Naive thymus-derived CD8-positive, alpha-beta T cell (primary cell): ENCODE data around the gene SPHK1. TPM values are rescaled to one million over a fixed set of nuclear protein-coding genes. Genes with fewer than 3 reads are reported as not detected.
"Not testable (repeated sequence)": the region's sequence is repeated elsewhere in the genome, so short reads cannot be mapped to it uniquely, and the experiment has no call there.

Experiments
- ATAC-seq, 2 donors: fragments of 150-1000 bp; cut with Tn5 transposase in 1 of 2; sonication (Bioruptor Pico), chemical (Tn5 transposase) in 1 of 2; 1 replicate in 1 of 2; 2 replicates in 1 of 2; pipeline ENCODE4 v1.10.0; 2021; ENCODE audit warnings: mild to moderate bottlenecking in 2 of 2, moderate library complexity in 2 of 2
- POLR2A ChIA-PET: fragments of 350-600 bp; sonication (Branson Sonifier 250); formaldehyde crosslinking; loops from one replicate; lab custom pipeline; 2021; ENCODE audit warnings: antibody characterized with exemption; lab: Charles Lee
- DNase-seq, 10 donors: peaks; one replicate each; pipeline versions ENCODE4 v3.0.0 to v3.0.0-alpha.2; 2020 to 2022
- H3K27ac Mint-ChIP-seq, 10 donors: one replicate each; pipeline ENCODE4 v1.8.0; 2020 to 2022; ENCODE audit warnings: mild to moderate bottlenecking in 10 of 10, mixed read lengths in 10 of 10, moderate library complexity in 4 of 10, inconsistent platforms in 1 of 10
- H3K27me3 Mint-ChIP-seq, 5 donors: one replicate each; pipeline ENCODE4 v1.8.0; 2021 to 2022; ENCODE audit warnings: mixed read lengths in 5 of 5
- H3K36me3 Mint-ChIP-seq, 3 donors: one replicate each; pipeline ENCODE4 v1.8.0; 2020 to 2022; ENCODE audit warnings: mixed read lengths in 3 of 3, mild to moderate bottlenecking in 2 of 3, inconsistent platforms in 1 of 3
- H3K4me1 Mint-ChIP-seq, 4 donors: one replicate each; pipeline ENCODE4 v1.8.0; 2021 to 2022; ENCODE audit warnings: mixed read lengths in 4 of 4
- H3K4me3 Mint-ChIP-seq, 10 donors: one replicate each; pipeline ENCODE4 v1.8.0; 2020 to 2022; ENCODE audit warnings: mild to moderate bottlenecking in 10 of 10, mixed read lengths in 10 of 10, moderate library complexity in 6 of 10, inconsistent platforms in 1 of 10
- H3K9me3 Mint-ChIP-seq, 9 donors: one replicate each; pipeline ENCODE4 v1.8.0; 2020 to 2022; ENCODE audit warnings: mixed read lengths in 9 of 9, mild to moderate bottlenecking in 3 of 9, inconsistent platforms in 1 of 9, moderate library complexity in 1 of 9
- polyA plus RNA-seq, 3 donors: library from polyadenylated mRNA; unstranded; fragments of 300-500 nt; fragmentation: Illumina TruSeq; gene quantifications; one replicate each; pipeline ENCODE4 v1.2.3, GENCODE V29; 2021
- total RNA-seq, 8 experiments: library from RNA in 2 of 8; stranded (reverse) in 2 of 8; gene quantifications; one replicate each; pipeline ENCODE4 v1.2.3 and lab custom pipeline; 2021 to 2026

Gene SPHK1
- total and polyA plus RNA-seq, 5 experiments from 2014 or later, result 0.31 to 0.91 (median 0.61) TPM; not detected in 1

DNA sequence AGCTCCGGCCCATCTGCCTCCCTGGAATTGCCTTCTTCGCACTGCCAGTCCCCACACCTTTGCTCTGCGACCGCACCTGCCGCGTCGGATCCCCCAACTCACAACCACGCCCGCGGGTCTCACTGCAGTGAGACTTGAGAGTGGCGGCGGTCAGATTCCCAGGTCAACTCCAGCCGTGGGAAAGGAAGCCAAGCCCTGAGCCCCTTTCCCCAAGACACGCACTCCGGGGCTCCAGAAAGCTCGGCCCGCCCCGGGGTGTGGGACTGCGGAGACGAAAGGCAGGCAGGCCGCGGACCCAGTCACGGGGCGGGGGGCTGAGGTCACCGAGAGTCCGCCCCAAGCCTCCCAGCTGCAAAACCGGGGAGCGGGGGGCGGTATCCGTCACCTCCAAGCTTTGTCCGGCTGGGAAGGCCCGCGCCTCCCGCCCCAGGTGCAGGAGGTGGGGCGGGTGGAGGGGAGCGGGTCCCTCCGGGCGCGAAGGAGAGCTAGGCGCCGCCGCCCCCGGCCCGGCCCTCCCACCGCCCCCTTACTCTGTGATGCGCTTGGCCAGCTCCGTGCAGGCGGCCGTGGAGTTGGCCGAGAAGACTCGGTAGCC lies 31.3 kb upstream of the SPHK1 start:
- Mint-ChIP-seq H3K27me3 (no peaks in the 10 kb centered on the region), H3K4me3 (peak overlapping the region; percentile 85 to 100 (median 97)), H3K36me3 (peaks cover 0 to 2% (median 0%) of the 10 kb centered on the region in 3 donors), H3K27ac (peak overlapping the region in 9 of 10 donors; percentile 75 to 99 (median 87)), H3K4me1 (peaks cover 8 to 29% (median 23%) of the 10 kb centered on the region in 4 donors), H3K9me3 (no peaks in the 10 kb centered on the region)
- DNase-seq (peak in 5 of 10 donors; percentile 5 to 16 (median 9)), ATAC-seq (peak; percentile 1 to 3)
- POLR2A ChIA-PET, result interaction anchor here (0.6 to 3.0 kb wide), 22 partner anchors 10 to 842 kb away, joined by 3 to 39 read pairs (median 4); partner anchors contain the start of genes EXOC7, JMJD6, METTL23 and SPHK1

DNA sequence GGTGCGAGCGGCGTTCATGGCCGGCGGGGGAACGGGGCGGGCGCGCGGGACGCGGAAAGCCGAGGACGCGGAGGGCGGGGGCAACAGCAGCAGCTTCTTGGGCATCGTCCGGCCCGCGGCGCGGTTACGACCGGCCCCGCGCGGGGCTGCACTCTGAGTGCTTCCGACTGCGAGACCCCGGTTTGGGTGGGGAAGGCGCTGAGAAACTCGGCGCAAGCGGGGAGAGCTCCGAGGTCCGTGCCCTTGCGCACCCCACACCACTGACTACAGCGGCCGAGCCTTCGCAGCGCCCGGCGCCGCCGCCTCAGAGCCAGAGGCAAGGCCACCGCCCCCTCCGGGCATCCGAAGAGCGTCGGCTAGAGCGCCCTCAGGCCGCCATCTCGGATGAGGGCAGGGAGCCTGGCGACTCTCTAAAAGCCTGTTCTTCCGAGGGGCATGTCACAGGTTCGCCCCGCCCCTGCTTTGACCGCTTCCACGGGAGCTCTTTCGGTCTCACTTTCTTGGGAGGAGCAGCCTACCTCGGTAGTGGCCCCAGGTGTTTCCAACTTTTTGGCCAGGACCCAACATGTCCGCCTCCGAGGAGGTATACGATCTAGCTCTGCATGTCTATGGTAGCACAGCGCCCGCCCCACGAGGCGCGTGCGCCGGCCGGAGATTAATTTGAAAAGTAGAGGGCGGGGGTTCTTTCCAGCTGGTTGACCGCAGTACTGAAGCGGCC lies 30.7 kb upstream of the SPHK1 start, which contains the start of gene PRPSAP1:
TSS of gene PRPSAP1 (minus strand) at position 318 of the 718 bp plus-strand sequence. CDS start at position 105, 213 bp downstream.
- Mint-ChIP-seq H3K4me3 (peak within 1 kb of the TSS; percentile 85 to 100 (median 97)), H3K27ac (peak within 1 kb of the TSS; percentile 92 to 99 (median 98)), H3K4me1 (peaks cover 8 to 29% (median 23%) of the 10 kb centered on the region in 4 donors), H3K27me3 (no peaks in the 10 kb centered on the region), H3K36me3 (no peaks in the 10 kb centered on the region), H3K9me3 (no peaks in the 10 kb centered on the region)
- peak; percentile 60 to 97 (median 74) for DNase-seq
- POLR2A ChIA-PET, result interaction anchor here (0.6 to 3.0 kb wide), 22 partner anchors 9 to 735 kb away, joined by 3 to 39 read pairs (median 3); partner anchors contain the start of genes EXOC7, JMJD6, METTL23 and SPHK1
- peak; percentile 95 to 96 for ATAC-seq

DNA sequence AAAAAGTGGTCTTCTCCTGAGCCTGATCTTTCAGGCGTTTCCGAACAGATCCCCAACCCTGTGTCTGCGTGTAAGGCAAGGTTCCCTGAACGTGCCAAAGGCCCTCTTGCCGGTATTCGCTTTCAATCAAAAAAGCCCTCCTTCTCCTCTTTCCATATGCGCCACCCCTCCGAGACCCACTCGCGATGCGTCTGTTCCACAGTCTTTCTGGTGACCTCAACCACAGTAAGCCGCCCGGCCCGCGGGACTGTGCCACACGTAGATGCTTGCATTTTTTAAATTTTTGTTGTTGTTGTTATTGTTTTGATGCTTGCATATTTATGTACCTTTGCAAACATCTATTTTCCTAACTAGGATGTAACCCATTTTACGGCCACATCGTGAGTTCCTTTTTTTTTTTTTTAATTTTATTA lies 30.1 kb upstream of the SPHK1 start:
- H3K27me3 Mint-ChIP-seq, result no peaks in the 10 kb centered on the region
- peak overlapping the region; percentile 92 to 99 (median 98) for H3K27ac Mint-ChIP-seq
- no peaks in the 10 kb centered on the region for H3K9me3 Mint-ChIP-seq
- H3K4me3 Mint-ChIP-seq, result peak overlapping the region; percentile 85 to 100 (median 97)
- peaks cover 8 to 29% (median 23%) of the 10 kb centered on the region in 4 donors for H3K4me1 Mint-ChIP-seq
- no peaks in the 10 kb centered on the region for H3K36me3 Mint-ChIP-seq
- peak in 1 of 2 donors; percentile 21 for ATAC-seq
- no peak for DNase-seq
- POLR2A ChIA-PET, result interaction anchor here (0.6 to 3.0 kb wide), 18 partner anchors 8 to 499 kb away, joined by 3 to 39 read pairs (median 4); partner anchors contain the start of genes EXOC7, JMJD6, METTL23 and SPHK1

DNA sequence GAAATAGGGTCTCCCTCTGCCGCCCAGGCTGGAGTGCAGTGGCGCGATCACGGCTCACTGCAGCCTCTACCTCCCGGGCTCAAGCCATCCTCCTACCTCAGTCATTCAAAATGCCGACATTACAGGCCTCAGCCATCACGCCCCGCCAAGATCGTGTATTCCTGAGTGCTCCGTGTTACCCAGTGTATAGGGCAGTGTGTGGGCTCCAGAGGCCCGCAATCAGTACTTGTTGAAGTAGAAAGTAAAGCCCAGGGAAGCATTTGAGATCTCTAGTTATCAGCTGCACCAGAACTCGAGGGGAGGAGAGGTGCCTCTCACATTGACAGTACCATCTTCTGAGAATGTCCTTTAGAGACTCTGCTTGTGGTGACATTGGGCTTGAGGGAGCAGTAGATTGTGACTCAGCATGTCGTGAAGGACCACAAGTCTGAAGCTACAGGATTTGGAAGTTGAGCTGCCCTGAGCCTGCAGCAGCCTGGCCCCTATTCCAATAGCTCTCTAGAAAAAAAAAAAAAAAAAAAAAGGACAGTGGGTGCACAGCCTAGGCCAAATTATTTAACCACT lies 29.6 kb upstream of the SPHK1 start:
- peak overlapping the region; percentile 58 to 98 (median 95) for H3K4me3 Mint-ChIP-seq
- ATAC-seq, result no peak
- H3K27me3 Mint-ChIP-seq, result no peaks in the 10 kb centered on the region
- no peak for DNase-seq
- peak overlapping the region in 4 of 10 donors; percentile 24 to 92 (median 61) for H3K27ac Mint-ChIP-seq
- POLR2A ChIA-PET, result interaction anchor here (0.6 to 3.0 kb wide), 5 partner anchors 29 to 483 kb away, joined by 3 to 39 read pairs (median 4); partner anchors contain the start of genes SPHK1 and SRP68
- no peaks in the 10 kb centered on the region for H3K9me3 Mint-ChIP-seq
- H3K36me3 Mint-ChIP-seq, result no peaks in the 10 kb centered on the region
- peaks cover 8 to 29% (median 23%) of the 10 kb centered on the region in 4 donors for H3K4me1 Mint-ChIP-seq

DNA sequence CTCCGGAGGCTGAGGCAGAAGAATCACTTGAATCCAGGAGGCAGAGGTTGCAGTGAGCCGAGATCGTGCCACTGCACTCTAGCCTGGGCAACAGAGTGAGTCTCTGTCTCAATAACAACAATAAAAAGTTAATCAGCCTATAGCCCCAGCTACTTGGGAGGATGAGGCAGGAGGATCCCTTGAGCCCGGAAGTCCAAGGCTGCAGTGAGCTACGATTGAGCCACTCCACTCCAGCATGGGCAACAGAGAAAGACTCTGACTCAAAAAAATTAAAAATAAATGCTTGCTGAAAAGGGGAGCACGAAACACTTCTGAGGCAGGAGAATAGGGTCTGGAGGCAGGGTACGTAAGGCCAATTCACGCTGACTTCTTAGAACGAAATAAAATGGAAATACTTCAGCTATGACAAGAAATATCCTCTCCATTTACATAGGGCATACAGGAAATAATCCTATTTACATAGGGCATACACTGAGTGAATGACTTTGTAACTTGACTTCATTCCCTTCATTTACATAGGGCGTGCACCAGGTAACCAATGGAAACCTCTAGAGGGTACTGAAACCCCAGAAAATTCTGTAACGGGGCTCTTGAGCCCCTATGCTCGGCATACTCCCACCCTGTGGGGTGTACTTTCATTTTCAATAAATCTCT lies 27.5 kb upstream of the SPHK1 start:
- no peaks in the 10 kb centered on the region for H3K27me3 Mint-ChIP-seq
- no peaks in the 10 kb centered on the region for H3K9me3 Mint-ChIP-seq

DNA sequence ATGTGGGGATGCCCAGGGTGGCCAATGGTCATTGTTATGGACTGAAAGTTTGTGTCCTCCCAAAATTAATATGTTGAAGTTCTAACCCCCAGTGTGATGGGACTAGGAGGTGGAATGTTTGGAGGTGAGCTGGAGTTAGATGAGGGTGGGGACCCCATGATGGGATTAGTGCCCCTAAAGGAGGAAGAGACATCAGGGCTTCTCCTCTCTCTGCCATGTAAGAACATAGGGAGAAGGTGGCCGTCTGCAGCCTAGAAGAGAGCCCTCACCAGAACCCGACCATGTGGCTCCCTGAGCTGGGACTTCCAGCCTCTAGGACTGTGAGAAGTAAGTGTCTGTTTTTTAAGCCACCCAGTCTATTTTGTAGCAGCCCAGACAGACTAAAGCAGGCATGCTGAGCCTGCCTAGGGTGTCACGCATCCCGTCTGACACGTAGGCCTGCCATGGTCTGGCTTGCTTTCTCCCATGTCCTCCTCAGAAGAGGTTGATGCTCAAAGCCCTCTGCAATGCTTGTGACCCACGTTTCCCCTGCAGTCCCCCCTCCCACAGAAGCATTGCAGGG lies 26.7 kb upstream of the SPHK1 start:
- Mint-ChIP-seq H3K4me3 (no peak overlapping the region), H3K27ac (no peak overlapping the region), H3K27me3 (no peaks in the 10 kb centered on the region), H3K4me1 (peaks cover 6 to 17% (median 10%) of the 10 kb centered on the region in 4 donors), H3K36me3 (no peaks in the 10 kb centered on the region), H3K9me3 (no peaks in the 10 kb centered on the region)
- ATAC-seq (no peak), DNase-seq (no peak)
- POLR2A ChIA-PET, result no interaction called here

More for the DNA sequence above, 27.5 kb upstream of the SPHK1 start:
- Mint-ChIP-seq H3K36me3 (no peaks in the 10 kb centered on the region), H3K27ac (peak overlapping the region in 1 of 10 donors; percentile 75), H3K4me3 (no peak overlapping the region), H3K4me1 (peaks cover 8 to 24% (median 15%) of the 10 kb centered on the region in 4 donors)
- POLR2A ChIA-PET, result interaction anchor here (0.7 kb wide), 1 partner anchor 17 kb away, joined by 3 read pairs; no protein-coding TSS in a partner anchor
- ATAC-seq (no peak), DNase-seq (no peak)

DNA sequence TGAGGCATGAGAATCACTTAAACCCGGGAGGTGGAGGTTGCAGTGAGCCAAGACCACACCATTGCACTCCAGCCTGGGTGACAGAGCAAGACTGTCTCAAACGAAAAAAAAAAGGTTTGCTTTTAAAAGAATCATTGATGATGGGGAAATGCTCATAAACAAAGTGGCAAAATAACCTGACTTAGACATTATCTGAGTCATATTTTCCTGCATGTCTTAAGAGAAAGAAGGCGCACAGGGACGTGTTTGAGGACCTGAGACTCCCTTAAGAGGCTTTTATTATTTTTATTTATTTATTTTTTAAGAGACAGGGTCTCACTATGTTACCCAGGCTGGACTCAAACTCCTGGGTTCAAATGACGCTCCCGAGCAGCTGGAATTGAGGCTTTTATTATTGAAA lies 25.0 kb upstream of the SPHK1 start:
- ATAC-seq, result no peak
- Mint-ChIP-seq H3K27ac (no peak overlapping the region), H3K9me3 (no peaks in the 10 kb centered on the region), H3K36me3 (no peaks in the 10 kb centered on the region), H3K4me1 (peaks cover 0 to 5% (median 2%) of the 10 kb centered on the region in 4 donors), H3K27me3 (no peaks in the 10 kb centered on the region), H3K4me3 (no peak overlapping the region)
- POLR2A ChIA-PET, result interaction anchor here (0.9 kb wide), 1 partner anchor 255 kb away, joined by 3 read pairs; no protein-coding TSS in a partner anchor
- DNase-seq, result no peak

DNA sequence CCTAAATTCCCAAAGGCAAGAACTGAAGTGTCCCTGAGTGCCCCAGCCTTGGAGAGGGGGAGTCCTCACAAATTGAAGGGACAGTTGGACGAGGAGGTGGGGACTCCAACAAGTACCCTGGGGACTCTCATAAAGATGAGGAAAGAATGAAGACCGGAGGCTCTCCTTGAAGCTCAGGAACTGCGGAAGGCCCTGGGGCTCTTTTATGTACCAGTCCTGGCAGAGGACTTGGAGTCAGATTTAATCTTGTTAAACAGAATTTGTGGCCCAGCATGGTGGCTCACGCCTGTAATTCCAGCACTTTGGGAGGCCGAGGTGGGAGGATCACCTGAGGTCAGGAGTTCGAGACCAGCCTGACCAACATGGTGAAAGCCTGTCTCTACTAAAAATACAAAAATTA lies 24.6 kb upstream of the SPHK1 start:
- not testable (repeated sequence) for H3K9me3 Mint-ChIP-seq

DNA sequence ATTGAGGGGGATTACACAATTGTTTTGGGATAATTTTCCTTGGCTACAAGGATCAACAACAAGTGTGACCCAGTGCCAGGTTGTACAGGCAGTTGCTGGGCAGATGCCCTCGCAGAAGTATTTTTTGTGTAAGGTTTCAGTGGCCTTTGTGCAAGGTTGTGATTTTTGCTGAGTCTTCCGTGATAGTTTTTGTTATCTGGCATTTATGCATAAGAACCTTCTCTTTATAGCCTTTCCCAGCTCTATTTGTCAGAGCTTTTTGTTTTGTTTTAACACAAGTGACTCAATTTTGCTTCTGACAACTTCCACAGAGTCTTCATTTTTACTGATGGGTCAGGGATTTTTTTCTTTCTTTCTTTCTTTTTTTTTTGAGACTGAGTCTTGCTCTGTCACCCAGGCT lies 23.9 kb upstream of the SPHK1 start:
- DNase-seq, result no peak
- H3K36me3 Mint-ChIP-seq, result no peaks in the 10 kb centered on the region
- H3K9me3 Mint-ChIP-seq, result no peaks in the 10 kb centered on the region
- POLR2A ChIA-PET, result no interaction called here
- no peak overlapping the region for H3K4me3 Mint-ChIP-seq
- no peak for ATAC-seq
- H3K4me1 Mint-ChIP-seq, result no peaks in the 10 kb centered on the region
- H3K27ac Mint-ChIP-seq, result no peak overlapping the region
- no peaks in the 10 kb centered on the region for H3K27me3 Mint-ChIP-seq

More for the DNA sequence above, 24.6 kb upstream of the SPHK1 start:
- ATAC-seq, H3K4me1 Mint-ChIP-seq, POLR2A ChIA-PET, DNase-seq, H3K4me3 Mint-ChIP-seq, H3K36me3 Mint-ChIP-seq, H3K27me3 Mint-ChIP-seq: not testable (repeated sequence)
- H3K27ac Mint-ChIP-seq, result peak overlapping the region in 1 of 10 donors; percentile 41

DNA sequence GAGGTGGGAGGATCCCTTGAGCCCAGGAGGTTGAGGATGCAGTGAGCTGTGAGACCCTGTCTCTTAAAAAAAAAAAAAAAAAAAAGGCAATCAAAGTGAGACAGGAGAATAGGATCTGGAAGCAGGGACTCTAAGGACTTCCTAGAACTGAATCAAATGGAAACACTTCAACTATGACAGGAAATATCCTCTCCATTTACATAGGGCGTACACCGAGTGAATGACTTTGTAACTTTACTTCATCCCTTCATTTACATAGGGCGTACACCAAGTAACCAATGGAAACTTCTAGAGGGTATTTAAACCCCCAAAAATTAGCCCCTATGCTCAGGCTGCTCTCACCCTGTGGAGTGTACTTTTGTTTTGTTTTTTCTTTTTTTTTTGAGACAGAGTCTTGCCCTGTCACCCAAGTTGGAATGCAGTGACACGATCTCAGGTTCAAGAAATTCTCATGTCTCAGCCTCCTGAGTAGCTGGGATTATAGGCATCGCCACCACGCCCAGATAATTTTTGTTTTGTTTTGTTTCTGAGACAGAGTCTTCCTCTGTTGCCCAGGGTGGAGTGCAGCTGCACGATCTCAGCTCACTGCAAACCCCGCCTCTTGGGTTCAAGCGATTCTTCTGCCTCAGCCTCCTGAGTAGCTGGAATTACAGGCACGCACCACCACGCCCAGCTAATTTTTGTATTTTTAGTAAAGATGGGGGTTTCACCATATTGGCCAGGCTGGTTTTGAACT lies 21.1 kb upstream of the SPHK1 start:
- Mint-ChIP-seq H3K9me3 (no peaks in the 10 kb centered on the region), H3K4me3 (no peak overlapping the region), H3K27ac (no peak overlapping the region), H3K27me3 (no peaks in the 10 kb centered on the region), H3K4me1 (no peaks in the 10 kb centered on the region), H3K36me3 (no peaks in the 10 kb centered on the region)
- POLR2A ChIA-PET, result interaction anchor here (2.4 kb wide), 1 partner anchor 10 kb away, joined by 6 read pairs; the partner anchor contains the start of gene PRPSAP1
- ATAC-seq, result no peak
- DNase-seq, result no peak

DNA sequence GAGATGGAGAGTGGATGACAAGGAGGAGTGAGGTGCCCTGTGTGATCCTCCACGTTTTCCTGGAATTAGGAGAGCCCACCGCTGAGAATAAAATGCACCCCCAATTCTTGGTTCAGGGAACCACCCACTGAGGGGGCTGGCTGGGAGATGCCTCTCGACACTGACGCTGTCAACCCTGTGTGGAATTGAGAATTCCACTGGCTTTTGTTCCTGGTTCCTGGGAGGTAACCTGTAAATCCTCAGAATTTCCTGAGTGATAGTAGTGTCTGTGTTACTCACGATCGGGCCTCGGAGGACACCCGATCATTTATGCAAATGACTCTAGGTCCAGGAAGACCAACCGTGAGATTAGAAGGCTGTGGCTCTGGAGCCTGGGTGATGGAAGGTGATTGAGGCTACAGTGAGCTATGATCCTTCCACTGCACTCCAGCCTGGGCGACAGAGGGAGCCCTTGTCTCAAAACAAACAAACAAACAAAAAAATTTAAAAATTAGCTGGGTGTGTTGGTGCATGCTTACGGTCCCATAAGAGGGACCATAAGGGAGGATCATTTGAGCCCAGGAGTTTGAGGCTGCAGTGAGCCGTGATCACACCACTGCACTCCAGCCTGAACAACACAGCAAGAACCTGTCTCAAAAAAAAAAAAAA lies 19.0 kb upstream of the SPHK1 start:
- H3K36me3 Mint-ChIP-seq, result no peaks in the 10 kb centered on the region
- POLR2A ChIA-PET, result interaction anchor here (1.4 kb wide), 1 partner anchor 12 kb away, joined by 3 read pairs; the partner anchor contains the start of gene PRPSAP1
- DNase-seq (no peak), ATAC-seq (no peak)
- no peak overlapping the region for H3K4me3 Mint-ChIP-seq
- H3K27ac Mint-ChIP-seq, result no peak overlapping the region
- H3K9me3 Mint-ChIP-seq, result no peaks in the 10 kb centered on the region
- H3K27me3 Mint-ChIP-seq, result no peaks in the 10 kb centered on the region
- H3K4me1 Mint-ChIP-seq, result no peaks in the 10 kb centered on the region
